Stimulated activated CD8-positive, alpha-beta memory T cell treated with anti-CD3 and anti-CD28 coated beads, Interleukin-15, amount 100 ng/mL, for 24 hours (primary cell): ENCODE measurements around the gene MEIKIN.

Source experiments
- DNase-seq: peaks from one replicate; pipeline ENCODE4 v3.0.0-alpha.2; 2020; ENCODE audit warnings: low read depth

Gene MEIKIN

DNA sequence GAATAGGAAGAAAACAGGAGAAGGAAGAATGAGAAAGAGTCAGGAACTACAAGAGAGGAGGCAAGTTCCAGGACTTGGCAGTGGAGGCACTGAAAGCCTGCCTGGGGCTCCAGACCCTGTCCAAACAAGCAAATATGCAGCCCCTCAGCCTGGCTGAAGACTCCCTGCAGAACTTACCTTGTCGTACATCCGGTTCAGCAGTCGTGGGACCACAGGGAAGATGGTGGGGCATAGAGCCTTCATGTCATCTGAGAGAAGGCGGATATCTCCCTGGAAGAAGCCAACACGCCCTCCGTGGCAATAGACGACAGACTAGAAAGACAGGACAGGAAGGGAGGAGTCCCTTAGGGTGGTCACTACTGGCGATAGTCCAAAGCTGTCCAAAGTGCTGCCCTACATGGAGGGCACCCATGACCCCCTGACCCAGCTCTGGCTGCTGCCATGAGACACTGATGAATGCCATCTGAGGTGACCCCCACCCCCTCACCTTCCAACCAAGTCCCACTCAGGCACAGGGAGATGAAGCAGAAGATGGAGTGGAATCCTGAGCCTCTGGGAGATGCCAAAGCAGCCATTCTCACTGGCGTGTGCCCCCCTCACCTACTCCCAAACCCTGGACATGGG lies 27.7 kb upstream of the MEIKIN start:
- no peak for DNase-seq

DNA sequence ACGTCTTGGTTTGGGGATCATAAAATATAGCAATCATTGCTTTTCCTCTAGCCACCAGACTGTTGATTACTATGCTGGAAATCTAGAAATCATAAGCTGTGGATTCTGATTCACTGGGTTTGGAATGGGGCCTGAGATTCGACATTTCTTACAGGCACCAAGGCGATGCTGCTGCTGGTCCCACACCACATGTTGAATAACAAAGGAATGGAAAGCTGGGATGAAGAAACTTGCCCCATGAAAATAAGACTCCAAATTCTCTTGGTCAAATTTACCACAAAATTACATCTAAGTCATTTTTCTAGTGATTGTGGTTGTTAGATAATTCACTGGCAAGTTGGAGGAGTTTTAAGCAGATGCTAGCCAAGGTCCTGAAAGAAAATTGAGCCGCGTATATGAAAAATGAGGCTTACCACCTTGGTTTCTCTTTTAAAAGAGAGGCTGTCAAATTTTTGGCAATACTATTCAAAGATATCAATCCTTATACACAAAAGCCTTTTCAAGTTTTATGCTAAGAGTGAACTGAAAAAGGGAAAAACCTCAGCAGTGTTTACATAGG lies 23.0 kb upstream of the MEIKIN start:
- no peak for DNase-seq

GRCh38 chr5:131966551-131966950 lies 21.1 kb upstream of the MEIKIN start:
- no peak for DNase-seq

DNA sequence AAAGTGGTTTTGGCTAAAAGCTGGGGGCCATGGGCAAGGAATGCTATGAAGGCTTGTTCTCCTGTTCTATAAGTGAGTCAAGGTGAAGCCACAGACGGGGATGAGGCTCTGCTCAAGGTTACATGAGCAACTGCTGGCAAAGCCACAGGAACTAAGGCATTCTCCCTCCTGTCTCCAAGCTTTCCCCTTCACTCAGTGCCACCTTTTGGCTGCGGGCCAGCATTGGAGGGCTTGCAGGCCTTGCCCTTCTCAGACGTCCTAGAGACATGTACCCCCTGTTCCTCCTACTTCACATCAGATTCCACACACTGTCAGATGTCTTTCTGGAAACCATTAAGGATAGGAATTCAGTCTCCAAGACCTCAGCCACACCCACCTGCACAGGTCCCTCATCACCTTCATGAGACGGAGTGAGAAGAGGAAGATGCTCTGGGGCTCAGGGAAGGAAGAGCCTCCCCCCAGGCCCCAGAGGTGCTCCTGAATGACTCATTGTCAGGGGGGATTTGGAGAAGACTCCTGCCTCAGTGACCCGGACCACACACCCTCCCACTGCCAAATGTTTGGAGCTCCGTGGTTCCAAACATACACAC lies 20.5 kb upstream of the MEIKIN start:
- no peak for DNase-seq

- DNase-seq = no peak
These were observed 14.4 kb upstream of the MEIKIN start for GRCh38 chr5:131959906-131960305.

- no peak for DNase-seq
These were observed 13.7 kb upstream of the MEIKIN start for GRCh38 chr5:131959136-131959535.

DNA sequence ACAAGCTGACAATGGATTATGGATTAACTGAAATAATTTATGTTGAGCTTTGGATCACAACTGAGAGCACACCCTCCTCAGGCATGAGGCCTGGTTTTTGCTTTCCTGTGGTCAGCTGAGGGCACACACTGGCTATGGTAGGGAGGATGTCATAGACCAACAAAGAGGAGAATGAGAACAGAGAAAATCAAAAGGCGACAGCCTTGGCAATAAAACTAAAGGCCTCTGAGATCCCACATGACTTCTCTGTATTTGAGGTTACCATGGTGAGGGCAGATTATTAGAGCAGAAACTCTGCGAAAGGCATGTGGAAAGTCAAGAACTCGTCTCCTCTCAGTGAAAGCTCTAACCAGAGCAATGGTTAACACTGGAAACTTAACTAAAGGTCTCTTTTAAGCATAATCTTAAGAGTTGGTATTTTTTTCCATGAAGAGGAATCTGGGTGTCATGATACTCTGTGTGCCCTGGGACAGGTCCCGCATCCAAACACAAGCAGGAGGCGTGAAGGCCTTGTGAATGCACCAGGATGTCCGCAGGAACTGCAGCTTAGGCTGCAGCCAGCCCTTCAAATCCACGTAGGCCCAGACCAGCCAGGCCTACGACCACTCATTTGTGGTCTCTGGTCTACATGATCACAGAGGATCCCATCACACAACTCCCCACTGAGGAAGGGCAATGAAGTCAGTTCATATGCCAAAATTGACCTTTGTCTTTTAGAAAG lies 12.4 kb upstream of the MEIKIN start:
- DNase-seq = no peak

DNA sequence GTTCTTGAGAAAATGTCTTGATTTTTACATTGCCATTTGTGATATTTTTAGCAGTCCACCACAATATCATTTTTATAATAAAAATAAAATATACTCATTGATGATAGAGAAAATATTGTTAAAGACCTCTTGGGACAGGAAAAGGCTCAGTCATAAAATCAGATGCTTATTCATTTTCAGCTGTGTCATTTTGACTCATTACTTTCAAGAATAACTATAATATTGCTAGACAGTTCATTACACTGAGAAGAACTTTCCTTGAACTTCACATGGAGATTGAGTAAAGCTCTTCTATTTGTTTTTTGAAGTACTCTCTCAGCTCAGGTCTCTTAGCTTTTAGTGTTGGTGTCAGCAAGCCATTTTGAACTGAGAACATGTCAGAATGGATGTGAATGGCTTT lies 8.5 kb upstream of the MEIKIN start:
- DNase-seq = no peak

DNA sequence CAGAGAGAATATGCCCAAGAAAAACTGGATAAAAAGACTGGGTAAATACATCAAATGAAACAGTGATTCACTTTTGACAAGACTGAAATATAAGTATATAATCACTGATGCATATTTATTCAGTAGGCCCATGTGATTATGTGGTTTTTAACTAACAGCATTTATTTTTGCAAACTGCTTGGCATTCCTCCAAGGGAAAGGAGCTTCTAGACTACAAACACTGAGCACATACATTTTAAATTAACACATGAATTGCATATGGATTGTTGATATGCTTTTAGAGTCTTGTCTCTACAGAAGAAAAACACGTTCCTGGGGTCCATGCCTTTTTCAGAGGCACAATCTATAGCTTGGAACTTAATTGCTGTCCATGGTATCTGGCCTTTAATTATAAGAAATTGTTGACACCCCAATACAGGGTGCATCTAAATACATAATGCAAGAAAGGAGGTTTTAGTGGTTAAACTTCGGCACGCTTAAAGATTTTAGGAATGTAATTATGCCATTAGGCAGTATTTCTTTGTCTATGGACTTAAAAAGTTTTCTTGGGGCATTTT lies 6.9 kb upstream of the MEIKIN start:
- DNase-seq = no peak

DNA sequence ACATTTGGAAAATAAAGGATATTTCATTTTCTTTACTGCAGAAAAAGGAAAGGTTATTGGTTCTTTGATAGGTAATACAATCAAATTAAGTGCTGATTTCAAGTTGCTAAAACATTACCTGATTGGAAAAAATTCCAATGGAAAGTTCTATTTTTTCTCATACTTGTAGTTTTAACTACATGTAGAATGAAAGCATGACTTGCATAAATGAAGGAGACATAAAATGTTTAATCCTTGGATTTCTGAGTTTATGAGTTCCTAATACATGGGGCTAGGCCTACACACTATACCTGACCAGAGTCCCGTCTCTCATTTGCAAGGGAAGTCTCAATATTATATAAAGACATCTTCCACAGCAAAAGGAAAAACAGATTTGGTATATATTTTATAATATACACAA lies 5.2 kb upstream of the MEIKIN start:
- DNase-seq = no peak

DNA sequence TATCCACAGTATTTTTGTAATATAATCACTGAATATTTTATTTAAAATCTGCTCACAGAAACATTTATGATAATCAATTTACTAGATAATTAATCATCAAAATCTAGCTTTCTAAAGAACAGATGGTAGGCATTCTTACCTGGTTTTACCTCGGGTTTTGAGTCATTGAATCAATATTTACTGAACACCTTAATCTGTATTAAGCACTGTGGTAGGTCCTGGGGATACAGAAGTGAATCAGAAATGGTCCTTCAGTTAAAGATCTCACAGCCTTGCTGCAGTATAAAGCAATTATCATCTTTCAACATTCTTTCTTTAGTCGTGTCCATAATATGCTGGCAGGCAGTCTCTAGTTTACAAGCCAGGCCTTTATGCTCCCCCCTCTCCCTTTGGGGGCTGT lies 2.0 kb upstream of the MEIKIN start:
- DNase-seq = no peak

- DNase-seq = no peak
These were observed 537 bp downstream of the MEIKIN start for GRCh38 chr5:131944702-131945550.

DNA sequence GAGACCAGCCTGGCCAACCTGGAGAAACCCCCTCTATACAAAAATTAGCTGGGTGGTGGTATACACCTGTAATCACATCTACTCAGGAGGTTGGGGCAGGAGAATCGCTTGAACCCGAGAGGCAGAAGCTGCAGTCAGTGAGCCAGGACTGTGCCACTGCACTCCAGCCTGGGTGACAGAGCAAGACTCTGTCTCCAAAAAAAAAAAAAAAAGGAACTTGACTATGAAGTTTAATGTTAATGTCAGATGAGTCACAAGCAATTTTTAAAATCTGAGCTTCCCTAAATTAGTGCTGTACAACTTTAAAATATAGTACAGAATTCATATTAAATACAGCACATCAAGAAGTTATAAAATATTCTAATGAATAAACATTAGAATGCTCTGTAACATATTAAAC lies 1.5 kb downstream of the MEIKIN start:
- no peak for DNase-seq

DNA sequence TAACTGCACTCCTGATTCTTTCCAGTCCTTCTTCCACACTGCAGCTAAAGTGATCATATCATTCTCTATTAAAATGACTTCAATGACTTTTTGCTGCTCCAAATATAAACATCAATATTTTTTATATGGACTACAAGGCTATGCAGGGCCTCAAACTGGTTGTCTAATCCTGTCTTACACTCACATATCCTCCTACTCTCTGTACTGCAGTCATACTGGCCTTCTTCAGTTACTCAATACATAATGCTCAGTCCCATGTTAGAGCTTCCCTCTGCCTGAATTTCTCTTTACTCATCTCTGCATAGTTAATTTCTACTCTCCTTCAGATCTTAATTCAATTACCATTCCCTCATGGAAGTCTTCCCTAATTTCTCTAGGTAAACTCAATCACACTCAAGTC lies 3.4 kb downstream of the MEIKIN start:
- DNase-seq = no peak

GRCh38 chr5:131939690-131940345 lies 5.6 kb downstream of the MEIKIN start:
- DNase-seq = no peak

- DNase-seq = no peak
These were observed 13.2 kb downstream of the MEIKIN start for GRCh38 chr5:131932235-131932634.

DNA sequence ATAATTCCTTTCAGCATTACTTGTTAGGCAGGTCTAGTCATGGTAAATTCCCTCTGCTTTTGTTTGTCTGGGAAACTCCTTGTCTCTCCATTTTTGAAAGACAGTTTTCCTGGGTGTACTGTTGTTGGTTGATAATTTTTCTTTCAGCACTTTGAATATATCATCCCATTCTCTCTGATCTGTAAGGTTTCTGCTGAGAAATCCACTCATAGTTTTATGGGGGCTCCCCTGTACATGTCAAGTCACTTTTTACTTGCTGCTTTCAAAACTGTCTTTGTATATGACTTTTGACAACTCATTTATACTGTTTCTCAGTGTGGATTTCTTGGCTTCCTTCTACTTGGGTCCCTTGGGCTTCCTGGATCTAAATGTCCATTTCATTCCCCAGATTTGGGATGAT lies 16.5 kb downstream of the MEIKIN start:
- no peak for DNase-seq

DNA sequence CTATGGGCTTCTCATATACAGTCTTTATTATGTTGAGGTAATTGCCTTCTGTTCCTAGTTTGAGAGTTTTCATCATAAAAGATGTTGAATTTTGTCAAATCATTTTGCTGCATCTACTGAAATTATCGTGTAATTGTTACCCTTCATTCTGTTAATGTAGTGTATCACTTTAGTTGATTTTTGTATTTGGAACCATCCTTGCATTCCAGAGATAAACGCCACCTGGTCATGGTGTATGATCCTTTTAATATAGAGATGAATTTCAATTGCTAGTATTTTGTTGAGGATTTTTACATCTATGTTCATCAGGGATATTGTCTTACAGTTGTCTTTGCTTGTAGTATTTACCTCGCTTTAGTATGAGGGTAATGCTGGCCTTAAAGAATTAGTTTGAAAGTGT lies 19.3 kb downstream of the MEIKIN start:
- no peak for DNase-seq

GRCh38 chr5:131916481-131916880 lies 29.0 kb downstream of the MEIKIN start:
- DNase-seq = no peak

DNA sequence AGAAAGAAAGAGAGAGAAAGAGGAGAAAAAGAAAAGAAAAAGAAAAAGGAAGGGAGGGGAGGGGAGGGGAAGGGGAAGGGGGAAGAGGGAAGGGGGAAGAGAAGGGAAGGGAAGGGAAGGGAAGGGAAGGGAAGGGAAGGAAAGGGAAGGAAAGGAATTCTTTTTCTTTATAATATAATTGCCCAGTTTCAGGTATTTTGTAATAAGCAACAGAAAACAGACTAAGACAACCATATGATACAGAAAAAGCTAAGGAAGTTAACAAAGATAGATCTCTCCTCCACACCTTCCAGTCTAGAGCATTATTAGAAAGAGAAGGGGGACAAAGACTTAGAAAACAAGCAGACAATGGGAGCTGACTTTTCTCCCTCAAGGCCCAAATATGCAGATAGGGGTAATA lies 31.0 kb downstream of the MEIKIN start:
- DNase-seq = no peak

- DNase-seq = no peak
These were observed 31.9 kb downstream of the MEIKIN start for GRCh38 chr5:131913603-131914002.

DNA sequence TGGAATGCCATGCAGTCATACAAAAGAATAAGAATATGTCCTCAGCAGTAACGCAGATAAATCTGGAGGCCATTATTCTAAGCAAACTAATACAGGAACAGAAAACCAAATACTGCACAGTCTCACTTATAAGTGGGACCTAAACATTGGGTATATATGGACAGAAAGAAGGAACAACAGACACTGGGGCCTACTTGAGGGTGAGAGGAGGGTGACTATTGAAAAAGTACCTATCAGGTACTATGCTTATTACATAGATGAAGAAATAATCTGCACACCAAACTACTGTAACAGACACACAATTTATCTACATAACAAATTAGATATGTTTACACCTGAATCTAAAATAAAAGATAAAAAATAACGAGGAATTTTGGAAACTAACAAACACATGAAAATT lies 38.8 kb downstream of the MEIKIN start:
- DNase-seq = no peak
